Measurements from ENCODE around the gene RFX4.

Gene RFX4

GRCh38 chr12:106767954-106768822 is 185.4 kb downstream of the RFX4 start:
- no peak for DNase-seq

GRCh38 chr12:106769078-106769477 is 186.3 kb downstream of the RFX4 start:
- DNase-seq: no peak

GRCh38 chr12:106769546-106769945 is 186.7 kb downstream of the RFX4 start:
- DNase-seq: no peak

- DNase-seq: no peak
Observed at GRCh38 chr12:106771425-106771824, 188.6 kb downstream of the RFX4 start.

- no peak for DNase-seq
Observed at GRCh38 chr12:106773286-106774004, 190.6 kb downstream of the RFX4 start.

- peak; percentile 59 for DNase-seq
Observed at GRCh38 chr12:106774005-106774807, 191.4 kb downstream of the RFX4 start, which contains the start of gene RIC8B. RIC8B (plus strand) TSS chr12:106774682; CDS start chr12:106774746, 64 bp downstream.

GRCh38 chr12:106774808-106775524 is 192.2 kb downstream of the RFX4 start:
- no peak for DNase-seq

- no peak for DNase-seq
Observed at GRCh38 chr12:106776897-106777296, 194.1 kb downstream of the RFX4 start.

- DNase-seq: no peak
Observed at GRCh38 chr12:106780010-106780631, 197.3 kb downstream of the RFX4 start.

GRCh38 chr12:106782619-106783018 is 199.8 kb downstream of the RFX4 start:
- no peak for DNase-seq

- DNase-seq: no peak
Observed at GRCh38 chr12:106783515-106783914, 200.7 kb downstream of the RFX4 start.

- no peak for DNase-seq
Observed at GRCh38 chr12:106790020-106790419, 207.2 kb downstream of the RFX4 start.

- no peak for DNase-seq
Observed at GRCh38 chr12:106791531-106791930, 208.7 kb downstream of the RFX4 start.

GRCh38 chr12:106794369-106794768 is 211.6 kb downstream of the RFX4 start:
- DNase-seq: no peak

- no peak for DNase-seq
Observed at GRCh38 chr12:106801167-106801708, 218.4 kb downstream of the RFX4 start.

GRCh38 chr12:106801830-106802533 is 219.2 kb downstream of the RFX4 start:
- DNase-seq: no peak

- DNase-seq: no peak
Observed at GRCh38 chr12:106804668-106805067, 221.9 kb downstream of the RFX4 start.
